Breast epithelium (tissue), 3 donors: Measurements from ENCODE around the gene AHSG.

ENCODE experiments used
- POLR2A ChIP-seq: fragments of 450-650 bp; IDR thresholded peaks from one replicate; pipeline ENCODE4 v1.6.1; 2016; ENCODE audit warnings: antibody characterized with exemption, mild to moderate bottlenecking, moderate library complexity
- POLR2AphosphoS5 ChIP-seq, 3 donors: sonication (generic); formaldehyde crosslinking; IDR thresholded peaks; one replicate each; pipeline ENCODE4 v1.6.1; 2017; ENCODE audit warnings: antibody characterized with exemption in 3 of 3
- TF ChIP-seq, protein P1 (sequence below), 3 donors: fragments of 450-650 bp; IDR thresholded peaks; one replicate each; pipeline ENCODE4 v1.5.1; 2016 to 2017; ENCODE audit warnings: antibody characterized with exemption in 3 of 3, mild to moderate bottlenecking in 3 of 3, moderate library complexity in 3 of 3

GRCh38 chr3:186665625-186666188, 52.8 kb downstream of the AHSG start, which contains the start of gene HRG:
- TF ChIP-seq, protein P1, sequence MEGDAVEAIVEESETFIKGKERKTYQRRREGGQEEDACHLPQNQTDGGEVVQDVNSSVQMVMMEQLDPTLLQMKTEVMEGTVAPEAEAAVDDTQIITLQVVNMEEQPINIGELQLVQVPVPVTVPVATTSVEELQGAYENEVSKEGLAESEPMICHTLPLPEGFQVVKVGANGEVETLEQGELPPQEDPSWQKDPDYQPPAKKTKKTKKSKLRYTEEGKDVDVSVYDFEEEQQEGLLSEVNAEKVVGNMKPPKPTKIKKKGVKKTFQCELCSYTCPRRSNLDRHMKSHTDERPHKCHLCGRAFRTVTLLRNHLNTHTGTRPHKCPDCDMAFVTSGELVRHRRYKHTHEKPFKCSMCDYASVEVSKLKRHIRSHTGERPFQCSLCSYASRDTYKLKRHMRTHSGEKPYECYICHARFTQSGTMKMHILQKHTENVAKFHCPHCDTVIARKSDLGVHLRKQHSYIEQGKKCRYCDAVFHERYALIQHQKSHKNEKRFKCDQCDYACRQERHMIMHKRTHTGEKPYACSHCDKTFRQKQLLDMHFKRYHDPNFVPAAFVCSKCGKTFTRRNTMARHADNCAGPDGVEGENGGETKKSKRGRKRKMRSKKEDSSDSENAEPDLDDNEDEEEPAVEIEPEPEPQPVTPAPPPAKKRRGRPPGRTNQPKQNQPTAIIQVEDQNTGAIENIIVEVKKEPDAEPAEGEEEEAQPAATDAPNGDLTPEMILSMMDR (IDR thresholded peaks at IDR 0.05) = no peak
- TF ChIP-seq POLR2AphosphoS5 (IDR thresholded peaks at IDR 0.05) = no peak
- no peak for TF ChIP-seq POLR2A
